Endothelial cell of umbilical vein (primary cell): ENCODE measurements around the gene TRDMT1.

Source experiments
- CTCF ChIP-seq, 2 donors: IDR thresholded peaks; 1 replicate in 1 of 2; 2 replicates in 1 of 2; pipeline ENCODE4 v1.5.1; 2011; ENCODE audit warnings: low read length in 2 of 2, mild to moderate bottlenecking in 2 of 2, moderate library complexity in 2 of 2, control low read depth in 1 of 2, inconsistent platforms in 1 of 2, low read depth in 1 of 2; ENCODE audit not compliant: insufficient read depth in 1 of 2; ENCODE audit errors: extremely low read depth in 1 of 2
- GATA2 ChIP-seq: IDR thresholded peaks from 2 replicates; pipeline ENCODE4 v1.7.0; 2011; ENCODE audit warnings: low read depth, mild to moderate bottlenecking, moderate library complexity, mixed read lengths, low read length; ENCODE audit not compliant: insufficient read length, insufficient read depth
- MAX ChIP-seq: IDR thresholded peaks from 2 replicates; pipeline ENCODE4 v1.6.1; 2011; ENCODE audit not compliant: insufficient read depth, insufficient read length

GRCh38 chr10:17169803-17170202, 31.7 kb downstream of the TRDMT1 start:
- TF ChIP-seq CTCF (IDR thresholded peaks at IDR 0.05; ENCODE audit: extremely low read depth in 1 of 2, insufficient read depth in 1 of 2, low read depth in 1 of 2, low read length in 2 of 2) (no peak), MAX (no peak), GATA2 (no peak)
